Ectodermal cell (in vitro differentiated cells): ENCODE data around the gene VPS13A.
A peak's percentile ranks its signal among the peaks of the same experiment; 100 is the strongest.
"Not testable (repeated sequence)": the region's sequence is repeated elsewhere in the genome, so short reads cannot be mapped to it uniquely, and the experiment has no call there.

Experiments used
- H3K27ac ChIP-seq: 2 replicates; pipeline ENCODE4 v1.7.0; 2013; ENCODE audit warnings: mild to moderate bottlenecking, low read depth, low read length; ENCODE audit not compliant: insufficient read depth, poor library complexity, severe bottlenecking
- H3K27me3 ChIP-seq: 2 replicates; pipeline ENCODE4 v1.7.0; 2013; ENCODE audit warnings: mild to moderate bottlenecking, low read length; ENCODE audit not compliant: insufficient read depth, control insufficient read depth, poor library complexity, severe bottlenecking
- H3K36me3 ChIP-seq: one replicate; pipeline ENCODE4 v1.7.0; 2013; ENCODE audit warnings: low read length; ENCODE audit not compliant: control insufficient read depth, insufficient read depth
- H3K4me1 ChIP-seq: one replicate; pipeline ENCODE4 v1.7.0; 2013; ENCODE audit warnings: low read length; ENCODE audit not compliant: control insufficient read depth, insufficient read depth
- H3K4me3 ChIP-seq: 2 replicates; pipeline ENCODE4 v1.7.0; 2013; ENCODE audit warnings: low read depth, low read length, control low read depth; ENCODE audit not compliant: insufficient read depth
- H3K9me3 ChIP-seq: 2 replicates; pipeline ENCODE4 v1.7.0; 2013; ENCODE audit warnings: mild to moderate bottlenecking, low read length, moderate library complexity; ENCODE audit not compliant: control insufficient read depth
- WGBS, 2 experiments: methylation state at CpG; one replicate each; pipeline ENCODE4 v1.1.7; 2013; ENCODE audit warnings: missing lambda C conversion rate in 2 of 2; 5-methylcytosine and 5-hydroxymethylcytosine counted together

Gene VPS13A

GRCh38 chr9:77375956-77376532 is 198.7 kb downstream of the VPS13A start:
- H3K4me1 ChIP-seq = no peaks in the 10 kb centered on the region
- peaks cover 3% of the 10 kb centered on the region for H3K36me3 ChIP-seq
- no peaks in the 10 kb centered on the region for H3K27me3 ChIP-seq
- H3K9me3 ChIP-seq = no peaks in the 10 kb centered on the region
- 38 to 39% methylated on average over 6 of the region's 6 CpGs for WGBS, 2 experiments
- H3K4me3 ChIP-seq = no peak overlapping the region
- peak overlapping the region; percentile 2 for H3K27ac ChIP-seq

GRCh38 chr9:77384406-77384805 is 207.1 kb downstream of the VPS13A start:
- Histone ChIP-seq H3K27me3 (no peaks in the 10 kb centered on the region), H3K4me3 (no peak overlapping the region)

GRCh38 chr9:77386187-77386586 is 208.9 kb downstream of the VPS13A start:
- WGBS, 2 experiments = no CpG with 5 or more reads among the region's 1 CpG
- Histone ChIP-seq H3K27me3 (no peaks in the 10 kb centered on the region), H3K27ac (no peak overlapping the region), H3K4me3 (no peak overlapping the region), H3K36me3 (no peaks in the 10 kb centered on the region), H3K9me3 (no peaks in the 10 kb centered on the region), H3K4me1 (no peaks in the 10 kb centered on the region)

More at GRCh38 chr9:77384406-77384805, 207.1 kb downstream of the VPS13A start:
- Histone ChIP-seq H3K9me3 (no peaks in the 10 kb centered on the region), H3K27ac (no peak overlapping the region), H3K4me1 (no peaks in the 10 kb centered on the region), H3K36me3 (no peaks in the 10 kb centered on the region)

GRCh38 chr9:77391834-77392233 is 214.5 kb downstream of the VPS13A start:
- Histone ChIP-seq H3K4me1 (no peaks in the 10 kb centered on the region), H3K27me3 (no peaks in the 10 kb centered on the region), H3K27ac (no peak overlapping the region), H3K4me3 (no peak overlapping the region), H3K9me3 (no peaks in the 10 kb centered on the region), H3K36me3 (no peaks in the 10 kb centered on the region)
- 86 to 93% methylated on average over 3 of the region's 3 CpGs for WGBS, 2 experiments

GRCh38 chr9:77392328-77392727 is 215.0 kb downstream of the VPS13A start:
- no peak overlapping the region for H3K4me3 ChIP-seq
- H3K27me3 ChIP-seq = no peaks in the 10 kb centered on the region
- H3K27ac ChIP-seq = no peak overlapping the region
- 95 to 97% methylated on average over 3 to 4 of the region's 7 CpGs for WGBS, 2 experiments
- H3K4me1 ChIP-seq = no peaks in the 10 kb centered on the region
- H3K9me3 ChIP-seq = no peaks in the 10 kb centered on the region
- no peaks in the 10 kb centered on the region for H3K36me3 ChIP-seq

GRCh38 chr9:77398581-77398980 is 221.2 kb downstream of the VPS13A start:
- H3K27me3 ChIP-seq, H3K27ac ChIP-seq, H3K4me3 ChIP-seq, H3K4me1 ChIP-seq, H3K36me3 ChIP-seq, H3K9me3 ChIP-seq: not testable (repeated sequence)
- WGBS, 2 experiments = 91 to 99% methylated on average over 8 of the region's 9 CpGs

- H3K4me1 ChIP-seq = no peaks in the 10 kb centered on the region
- no peaks in the 10 kb centered on the region for H3K9me3 ChIP-seq
- H3K27ac ChIP-seq = no peak overlapping the region
- H3K4me3 ChIP-seq = no peak overlapping the region
- no peaks in the 10 kb centered on the region for H3K27me3 ChIP-seq
- no peaks in the 10 kb centered on the region for H3K36me3 ChIP-seq
- WGBS, 2 experiments = no CpG with 5 or more reads among the region's 1 CpG
These were observed 222.6 kb downstream of the VPS13A start for GRCh38 chr9:77399964-77400363.

- H3K9me3 ChIP-seq = no peaks in the 10 kb centered on the region
- no peaks in the 10 kb centered on the region for H3K4me1 ChIP-seq
- H3K27ac ChIP-seq = no peak overlapping the region
- H3K4me3 ChIP-seq = no peak overlapping the region
- no peaks in the 10 kb centered on the region for H3K36me3 ChIP-seq
- 100% methylated on average over 1 to 2 of the region's 2 CpGs for WGBS, 2 experiments
- H3K27me3 ChIP-seq = no peaks in the 10 kb centered on the region
These were observed 225.0 kb downstream of the VPS13A start for GRCh38 chr9:77402286-77402685.

GRCh38 chr9:77403239-77403638 is 225.9 kb downstream of the VPS13A start:
- H3K27me3 ChIP-seq = no peaks in the 10 kb centered on the region
- H3K4me3 ChIP-seq = no peak overlapping the region
- no peak overlapping the region for H3K27ac ChIP-seq
- peaks cover 6% of the 10 kb centered on the region for H3K36me3 ChIP-seq
- 93 to 94% methylated on average over 3 to 4 of the region's 4 CpGs for WGBS, 2 experiments
- H3K9me3 ChIP-seq = no peaks in the 10 kb centered on the region
- no peaks in the 10 kb centered on the region for H3K4me1 ChIP-seq

- H3K4me1 ChIP-seq, H3K27me3 ChIP-seq, H3K36me3 ChIP-seq, H3K9me3 ChIP-seq, H3K27ac ChIP-seq, H3K4me3 ChIP-seq: not testable (repeated sequence)
- WGBS, 2 experiments = 91 to 95% methylated on average over 9 of the region's 9 CpGs
These were observed 231.2 kb downstream of the VPS13A start for GRCh38 chr9:77408521-77408920.

- H3K9me3 ChIP-seq = no peaks in the 10 kb centered on the region
- H3K4me3 ChIP-seq = no peak overlapping the region
- WGBS, 2 experiments = 74 to 83% methylated on average over 5 of the region's 5 CpGs
- no peaks in the 10 kb centered on the region for H3K36me3 ChIP-seq
- H3K27ac ChIP-seq = no peak overlapping the region
- H3K27me3 ChIP-seq = no peaks in the 10 kb centered on the region
- no peaks in the 10 kb centered on the region for H3K4me1 ChIP-seq
These were observed 240.2 kb downstream of the VPS13A start for GRCh38 chr9:77417566-77417965.
